GM04503 (cell line): ENCODE data around the gene DYNC1I1.

Experiments used
- DNase-seq: peaks from one replicate; pipeline ENCODE4 v3.0.0-alpha.2; 2012; ENCODE audit warnings: low read depth

DYNC1I1 gene

GRCh38 chr7:95772298-95772770 is at the start of gene DYNC1I1:
DYNC1I1 (plus strand) TSS chr7:95772554; CDS start chr7:95804730, 32,176 bp downstream.
- no peak for DNase-seq

- DNase-seq, result no peak
Measured at GRCh38 chr7:95723583-95724180, 48.7 kb upstream of the DYNC1I1 start.

- DNase-seq, result no peak
Measured at GRCh38 chr7:95725205-95725604, 47.1 kb upstream of the DYNC1I1 start.

GRCh38 chr7:95730493-95731280 is 41.7 kb upstream of the DYNC1I1 start:
- no peak for DNase-seq

DNA sequence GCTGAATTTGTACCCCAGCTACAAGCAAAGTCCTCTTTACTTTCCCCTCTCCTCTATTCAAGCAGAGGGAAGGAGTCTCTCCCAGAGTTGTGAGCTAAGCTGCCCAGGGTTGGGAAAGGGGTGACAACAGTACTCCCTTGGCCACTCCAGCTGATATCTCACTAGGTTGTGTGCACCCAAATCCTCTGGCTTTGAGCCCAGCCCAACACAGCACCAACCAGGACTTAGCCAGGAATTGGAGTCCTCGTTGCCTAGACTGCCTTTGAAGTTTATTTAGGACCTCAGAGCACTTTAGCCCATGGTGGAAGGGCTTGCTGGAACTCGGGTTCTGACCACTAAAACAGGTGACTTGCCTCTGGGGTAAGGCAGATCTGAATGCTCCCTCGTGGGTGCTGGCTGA is 35.7 kb upstream of the DYNC1I1 start:
- DNase-seq, result no peak

GRCh38 chr7:95737828-95738505 is 34.4 kb upstream of the DYNC1I1 start:
- no peak for DNase-seq

GRCh38 chr7:95749044-95749443 is 23.3 kb upstream of the DYNC1I1 start:
- no peak for DNase-seq

DNA sequence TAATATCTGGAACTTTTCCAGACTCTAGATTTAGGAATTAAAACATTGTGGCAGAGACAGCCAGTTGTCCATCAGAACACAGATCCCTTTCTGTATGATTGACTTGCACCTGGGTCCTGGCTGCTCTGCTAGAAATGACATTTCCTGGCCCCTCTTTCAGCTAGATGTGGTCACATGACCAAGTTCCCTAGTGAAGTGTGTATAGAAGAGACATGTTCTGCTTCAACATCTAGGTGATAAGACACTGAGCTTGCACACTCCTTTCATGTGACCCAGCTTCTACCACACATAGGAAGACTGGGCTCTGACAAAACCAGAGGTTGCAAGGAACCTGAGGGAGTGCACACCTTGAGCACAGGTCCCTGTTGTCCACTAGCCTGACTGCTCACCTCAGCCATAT is 22.8 kb upstream of the DYNC1I1 start:
- no peak for DNase-seq

- DNase-seq, result no peak
Measured at GRCh38 chr7:95753440-95753839, 18.9 kb upstream of the DYNC1I1 start.

DNA sequence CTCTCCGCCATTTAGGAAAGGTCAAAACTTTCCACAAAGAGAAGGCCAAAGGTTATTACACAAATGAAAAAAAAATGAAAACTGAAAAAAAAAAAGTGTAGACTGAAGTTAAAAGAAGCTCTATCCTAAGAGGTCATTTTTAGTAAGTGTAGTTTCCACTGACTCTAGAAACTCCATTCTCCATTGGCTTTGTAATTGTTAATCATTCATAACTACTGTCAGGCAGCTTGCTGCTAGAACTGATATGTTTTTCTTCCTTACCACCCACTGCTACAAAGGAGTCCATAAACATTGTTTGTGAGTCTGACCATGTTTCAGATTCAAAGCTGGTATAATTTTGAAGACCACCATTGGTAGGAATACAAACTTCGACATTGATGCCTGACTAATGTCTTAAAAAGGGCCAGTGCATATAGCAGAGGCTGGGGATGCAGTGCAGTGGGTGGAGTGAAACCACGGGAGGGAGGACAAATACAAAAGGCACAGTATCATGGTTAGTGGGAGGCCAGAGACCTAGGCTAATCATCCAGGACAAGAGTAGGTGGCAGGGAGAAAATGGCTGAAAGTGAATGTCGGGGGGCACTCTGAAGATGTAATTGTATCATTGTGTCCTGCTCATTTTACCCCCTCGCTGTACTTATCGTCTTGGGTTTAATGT is 16.9 kb upstream of the DYNC1I1 start:
- DNase-seq, result no peak

- DNase-seq, result no peak
Measured at GRCh38 chr7:95758187-95758586, 14.2 kb upstream of the DYNC1I1 start.

GRCh38 chr7:95766086-95766485 is 6.3 kb upstream of the DYNC1I1 start:
- DNase-seq, result no peak

GRCh38 chr7:95766657-95767056 is 5.7 kb upstream of the DYNC1I1 start:
- DNase-seq, result no peak

- no peak for DNase-seq
Measured at GRCh38 chr7:95772771-95773581, 622 bp downstream of the DYNC1I1 start.

- no peak for DNase-seq
Measured at GRCh38 chr7:95776561-95777185, 4.3 kb downstream of the DYNC1I1 start.

DNA sequence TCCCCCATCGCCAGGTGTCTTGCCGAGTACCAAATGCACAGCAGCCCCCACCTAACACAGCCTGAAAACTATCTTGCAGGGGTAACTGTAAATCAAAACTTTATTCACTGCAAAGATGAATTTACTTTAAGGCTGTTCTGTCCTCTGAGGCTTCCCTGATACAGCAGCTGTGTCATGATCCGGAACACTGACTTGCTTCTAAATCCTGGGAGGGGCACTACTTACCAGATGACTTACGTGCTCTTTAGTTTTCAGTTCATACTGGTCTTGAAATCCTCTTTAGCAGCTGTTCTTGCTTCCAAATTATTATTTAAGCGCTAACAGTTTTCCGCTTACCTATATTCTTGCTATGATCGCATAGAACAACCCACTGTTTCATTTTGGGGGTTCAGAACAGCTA is 4.9 kb downstream of the DYNC1I1 start:
- no peak for DNase-seq

DNA sequence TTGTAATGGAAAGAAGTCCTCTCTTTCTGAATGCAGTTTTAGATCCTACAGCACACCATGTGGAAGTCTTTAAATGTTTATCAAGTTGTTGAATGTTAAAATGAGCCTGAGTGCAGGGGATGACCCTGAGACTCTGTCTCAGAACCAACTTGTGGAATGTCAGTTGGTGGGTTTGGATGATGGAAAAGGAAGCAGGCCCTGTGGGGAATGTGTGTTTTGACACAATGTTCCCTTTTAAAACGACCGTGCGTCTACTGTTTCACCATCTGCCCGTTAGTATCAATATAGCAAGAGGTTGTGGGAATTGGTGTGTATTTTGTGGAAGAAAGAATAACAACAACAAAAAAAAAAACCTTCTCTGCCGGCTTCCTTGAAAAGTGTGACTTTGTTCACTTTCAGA is 8.3 kb downstream of the DYNC1I1 start:
- no peak for DNase-seq

GRCh38 chr7:95781961-95782586 is 9.7 kb downstream of the DYNC1I1 start:
- DNase-seq, result no peak

DNA sequence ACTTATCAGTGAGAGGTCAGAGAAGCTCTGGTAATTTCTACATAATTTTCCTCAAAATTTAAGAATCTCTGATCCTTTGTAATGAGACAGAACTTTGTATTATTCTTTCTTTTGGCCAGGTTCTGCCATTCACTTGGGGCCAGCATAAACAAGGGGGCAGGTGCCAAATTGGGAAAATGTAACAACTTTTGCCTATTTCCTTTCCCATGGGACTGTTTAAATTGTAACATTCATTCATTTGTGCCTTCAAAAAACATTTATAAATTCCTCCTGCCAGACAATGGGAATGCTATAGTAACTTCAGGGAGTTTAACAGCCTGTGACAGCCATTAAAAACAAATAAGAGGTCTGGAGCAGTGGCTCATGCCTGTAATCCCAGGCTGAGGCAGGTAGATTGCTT is 12.4 kb downstream of the DYNC1I1 start:
- DNase-seq, result no peak

- no peak for DNase-seq
Measured at GRCh38 chr7:95788258-95788657, 15.9 kb downstream of the DYNC1I1 start.

DNA sequence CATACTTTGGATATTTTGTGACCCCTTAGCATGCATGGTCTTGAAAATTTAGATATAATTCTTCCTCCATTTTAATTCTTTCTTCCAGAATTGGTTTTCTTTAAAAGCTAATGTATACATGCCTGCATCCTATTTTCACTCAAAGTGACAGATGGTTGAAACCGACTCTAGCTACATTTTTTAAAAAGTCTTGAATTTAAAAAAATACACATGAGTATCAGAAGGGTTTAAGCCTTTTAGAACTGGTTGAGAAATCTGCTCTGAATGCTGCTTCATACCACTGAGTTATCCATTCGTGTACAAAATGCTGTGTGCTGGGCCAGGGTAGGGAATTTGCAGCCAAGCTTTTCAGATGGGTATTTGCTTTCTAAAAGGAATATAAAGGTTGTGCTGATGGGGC is 16.5 kb downstream of the DYNC1I1 start:
- no peak for DNase-seq
